HG02571 (cell line): ENCODE measurements around the gene TMEM9.
"Not testable (repeated sequence)": the region's sequence is repeated elsewhere in the genome, so short reads cannot be mapped to it uniquely, and the experiment has no call there.

Experiments
- ATAC-seq: cut with Tn5 transposase; IDR thresholded peaks from one replicate; pipeline ENCODE4 v1.9.1; 2021; ENCODE audit warnings: mild to moderate bottlenecking, moderate library complexity; ENCODE audit not compliant: unreplicated experiment

The TMEM9 gene

GRCh38 chr1:201175820-201176500 is 21.7 kb upstream of the TMEM9 start:
- no peak for ATAC-seq

GRCh38 chr1:201173736-201174135 is 19.5 kb upstream of the TMEM9 start:
- ATAC-seq, result no peak

DNA sequence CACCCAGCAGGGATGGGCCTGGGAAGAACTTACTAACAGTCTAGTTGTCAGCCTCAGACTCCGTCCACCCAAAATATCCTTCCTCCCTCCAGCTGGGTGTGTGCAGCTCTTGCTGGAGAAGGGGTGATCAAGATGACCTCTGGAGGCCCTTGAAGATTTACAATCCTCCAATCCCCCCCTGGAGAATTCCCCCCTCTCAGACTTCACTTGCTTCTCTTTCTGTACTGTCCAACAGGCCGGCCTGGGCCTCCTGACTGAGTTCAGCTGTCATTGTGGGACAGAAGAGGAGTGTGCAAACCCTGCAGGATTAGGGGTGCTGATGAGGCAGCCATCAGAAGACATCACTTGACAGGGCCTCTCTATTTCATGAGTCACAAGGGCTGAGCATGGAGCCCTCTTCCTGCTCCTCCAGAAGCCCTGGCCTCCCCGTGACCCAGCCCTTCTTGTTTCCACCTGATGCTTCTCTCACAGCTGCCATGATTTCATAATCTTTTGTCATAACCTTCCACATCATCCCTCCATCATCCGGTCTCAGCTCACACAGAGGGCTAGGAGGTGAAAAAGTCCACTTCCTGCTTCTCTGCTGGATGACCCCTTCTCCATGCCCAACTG is 18.8 kb upstream of the TMEM9 start:
- no peak for ATAC-seq

DNA sequence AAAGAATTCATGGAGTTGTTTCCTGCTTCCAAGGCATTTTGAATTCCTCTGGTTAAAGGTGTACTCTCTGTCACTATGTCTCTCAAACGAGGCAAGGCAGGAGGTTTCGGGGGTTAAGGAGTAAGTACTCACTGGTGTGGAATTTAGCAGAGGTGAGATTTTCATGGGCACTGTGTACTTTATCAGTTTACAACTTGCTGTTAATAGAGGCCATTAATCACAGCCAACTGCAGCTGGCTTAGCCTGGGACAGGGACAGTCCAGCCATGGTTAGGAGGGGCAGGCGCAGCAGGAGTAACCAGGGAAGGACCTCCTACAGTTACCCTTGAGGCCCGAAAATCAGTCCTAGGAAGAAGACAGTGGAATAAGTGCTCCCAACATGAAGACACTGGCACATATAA is 18.1 kb upstream of the TMEM9 start:
- no peak for ATAC-seq

DNA sequence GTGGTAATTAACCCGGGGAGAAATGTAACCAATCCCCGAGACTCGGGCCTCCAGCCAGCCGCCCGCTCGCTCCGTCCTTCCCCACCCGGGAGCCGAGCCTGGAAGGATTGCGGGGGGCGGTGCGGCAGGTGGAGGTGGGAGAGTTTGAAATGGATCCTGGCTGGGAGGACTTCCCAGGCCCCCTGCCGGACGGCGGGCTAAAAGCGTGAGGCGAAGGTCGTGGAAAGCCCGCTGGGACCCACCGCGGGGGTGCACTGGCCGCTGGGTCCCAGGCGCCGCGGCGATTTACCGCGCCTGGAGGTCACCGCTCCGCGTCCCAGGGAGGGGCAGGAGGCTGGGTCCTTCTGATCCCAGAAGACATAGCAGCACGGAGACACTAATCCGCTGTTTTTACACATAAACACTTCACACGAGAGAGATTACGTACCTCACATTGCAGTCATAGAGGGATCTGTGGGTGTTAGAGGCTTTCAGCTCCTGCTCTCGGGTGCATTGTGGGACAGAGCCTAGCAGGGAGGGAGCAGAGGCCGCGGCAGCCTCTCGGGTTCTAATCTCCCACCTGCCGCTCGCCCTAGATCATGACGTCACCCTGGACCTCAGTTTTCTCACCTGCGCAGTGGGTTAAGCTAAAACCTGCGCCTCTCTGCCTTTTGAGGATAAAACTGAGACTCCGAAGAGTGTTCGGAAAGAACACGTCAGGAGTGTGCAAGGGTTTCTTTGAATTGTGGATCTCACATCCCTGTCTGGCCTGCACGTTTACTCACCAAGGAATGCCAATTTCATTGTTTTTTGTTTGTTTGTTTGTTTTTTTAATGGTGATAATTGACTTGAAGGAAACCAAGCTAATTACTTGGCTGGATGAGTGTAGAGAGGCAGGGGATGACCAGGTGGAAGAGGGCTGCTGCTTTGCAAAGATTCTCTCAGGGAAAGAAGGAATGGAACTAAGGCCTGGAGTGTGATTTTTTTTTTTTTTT is 17.1 kb upstream of the TMEM9 start:
- ATAC-seq, result peak; percentile 45

GRCh38 chr1:201170533-201171062 is 16.3 kb upstream of the TMEM9 start:
- peak; percentile 96 for ATAC-seq

GRCh38 chr1:201169971-201170532 is 15.8 kb upstream of the TMEM9 start:
- ATAC-seq, result no peak

DNA sequence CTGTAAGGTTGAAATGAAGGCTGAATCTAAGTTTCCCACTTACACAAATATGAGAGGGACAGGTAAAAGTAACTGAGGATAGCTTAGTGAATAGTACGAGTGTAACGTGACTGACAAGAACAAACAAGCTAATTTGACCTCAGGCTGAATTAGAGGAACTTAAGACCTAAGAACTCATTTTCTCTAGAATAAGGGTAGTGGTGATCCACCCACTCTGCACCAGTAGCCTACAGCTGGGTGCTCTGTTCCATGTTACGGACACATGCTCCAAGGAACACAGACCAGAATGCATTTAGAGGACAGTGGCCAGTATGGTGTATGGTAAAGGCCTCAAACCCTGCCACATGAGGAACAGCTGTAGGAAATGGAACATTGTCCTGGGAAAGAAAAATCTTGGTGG is 14.9 kb upstream of the TMEM9 start:
- no peak for ATAC-seq

DNA sequence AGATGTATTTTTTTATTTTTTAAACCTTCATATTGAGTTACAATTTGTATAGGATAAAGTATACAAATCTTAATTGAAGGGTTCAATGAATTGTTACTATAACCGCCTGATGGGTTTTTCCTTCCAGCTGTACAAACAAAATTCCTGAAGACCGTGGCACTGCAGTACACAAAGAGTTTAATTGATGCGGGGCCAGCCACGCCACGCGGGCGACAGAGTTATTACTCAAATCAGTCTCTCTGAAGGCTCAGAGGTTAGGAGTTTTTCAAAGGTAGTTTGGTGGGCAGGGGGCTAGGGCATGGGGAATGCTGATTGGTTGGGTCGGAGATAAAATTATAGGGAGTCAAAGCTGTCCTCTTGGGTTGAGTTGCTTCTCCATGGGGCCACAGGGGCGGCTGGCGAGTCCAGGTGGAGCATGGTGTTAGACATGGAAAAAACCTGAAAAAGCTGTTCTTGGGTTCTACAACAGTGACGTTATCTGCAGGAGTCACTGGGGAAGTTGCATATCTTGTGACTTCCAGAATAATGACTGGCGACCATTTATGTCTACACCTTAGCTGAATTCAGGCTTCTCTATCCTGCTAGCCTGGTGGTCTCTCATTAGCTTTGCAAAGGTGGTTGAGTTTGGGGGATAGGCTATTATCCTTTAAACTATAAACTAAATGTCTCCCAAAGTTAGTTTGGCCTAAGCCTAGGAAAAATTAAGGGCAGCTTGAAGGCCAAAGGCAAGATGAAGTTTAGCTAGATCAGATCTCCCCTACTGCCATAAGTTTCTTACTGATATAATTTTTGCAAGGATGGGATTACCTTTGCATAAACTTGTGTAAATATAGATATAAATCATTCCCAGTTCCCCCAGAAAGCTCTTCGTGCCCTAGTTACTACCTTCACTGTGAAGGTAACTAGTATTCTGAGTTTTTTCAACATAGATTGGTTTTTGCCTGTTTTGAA is 13.0 kb upstream of the TMEM9 start:
- ATAC-seq, result no peak

GRCh38 chr1:201164645-201165044 is 10.4 kb upstream of the TMEM9 start:
- no peak for ATAC-seq

GRCh38 chr1:201163707-201164106 is 9.4 kb upstream of the TMEM9 start:
- no peak for ATAC-seq

- not testable (repeated sequence) for ATAC-seq
These were observed 8.8 kb upstream of the TMEM9 start for GRCh38 chr1:201163036-201163435.

DNA sequence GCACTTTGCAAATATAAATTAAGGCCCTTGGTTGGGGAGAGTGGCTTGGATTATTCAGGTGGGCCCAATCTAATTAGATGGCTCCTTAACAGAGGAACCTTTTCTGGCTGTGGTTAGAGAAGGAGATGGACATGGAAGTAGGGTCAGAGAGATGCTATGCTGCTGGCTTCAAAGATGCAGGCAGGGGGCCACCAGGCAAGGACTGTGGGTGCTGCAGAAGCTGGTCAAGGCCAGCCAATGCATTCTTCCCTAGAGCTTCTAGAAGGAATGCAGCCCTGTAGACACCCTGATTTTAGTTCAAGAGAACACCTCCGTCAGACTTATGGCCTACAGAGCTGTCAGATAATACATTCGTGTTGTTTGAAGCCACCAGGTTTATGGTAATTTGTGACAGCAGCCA is 3.7 kb upstream of the TMEM9 start:
- ATAC-seq, result no peak

DNA sequence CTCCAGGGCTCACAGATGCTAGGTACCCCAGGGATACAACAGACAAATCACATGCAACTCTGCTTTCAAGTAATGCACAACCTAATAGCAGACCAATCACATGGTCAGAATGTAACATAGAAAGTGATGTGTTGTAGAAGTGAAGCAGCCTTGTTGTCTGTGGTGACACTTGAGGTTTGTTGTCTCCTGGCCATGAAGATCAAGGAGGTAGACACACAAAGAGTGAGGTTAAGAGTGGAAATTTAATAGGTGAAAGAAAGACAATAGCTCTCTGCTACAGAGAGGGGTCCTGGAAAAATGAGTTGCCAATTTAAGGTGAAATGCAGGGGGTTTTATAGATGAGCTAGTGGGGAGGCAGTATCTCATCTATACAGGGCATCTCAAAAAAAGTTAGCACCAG is 2.5 kb upstream of the TMEM9 start:
- ATAC-seq, result no peak

DNA sequence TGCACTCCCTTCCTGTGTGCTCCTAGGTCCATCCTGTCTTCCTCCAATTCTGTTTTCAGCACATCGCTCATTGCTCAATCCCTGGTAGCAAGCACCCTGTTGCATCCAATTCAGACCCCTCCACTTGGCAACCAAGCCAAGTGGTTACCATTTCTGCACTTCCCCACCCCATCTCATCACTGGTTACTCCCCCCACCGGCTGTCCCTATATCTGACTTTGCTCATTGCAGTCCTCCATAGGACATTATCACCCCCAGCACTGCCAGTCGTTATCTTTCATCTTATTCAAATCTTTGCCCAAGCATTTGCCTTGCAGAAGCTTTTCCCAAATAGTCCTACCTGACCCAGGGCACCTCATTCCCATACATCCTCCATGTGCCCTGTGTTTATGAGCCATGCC is 2.1 kb upstream of the TMEM9 start:
- ATAC-seq, result no peak

GRCh38 chr1:201155354-201155753 is 1.1 kb upstream of the TMEM9 start:
- no peak for ATAC-seq

DNA sequence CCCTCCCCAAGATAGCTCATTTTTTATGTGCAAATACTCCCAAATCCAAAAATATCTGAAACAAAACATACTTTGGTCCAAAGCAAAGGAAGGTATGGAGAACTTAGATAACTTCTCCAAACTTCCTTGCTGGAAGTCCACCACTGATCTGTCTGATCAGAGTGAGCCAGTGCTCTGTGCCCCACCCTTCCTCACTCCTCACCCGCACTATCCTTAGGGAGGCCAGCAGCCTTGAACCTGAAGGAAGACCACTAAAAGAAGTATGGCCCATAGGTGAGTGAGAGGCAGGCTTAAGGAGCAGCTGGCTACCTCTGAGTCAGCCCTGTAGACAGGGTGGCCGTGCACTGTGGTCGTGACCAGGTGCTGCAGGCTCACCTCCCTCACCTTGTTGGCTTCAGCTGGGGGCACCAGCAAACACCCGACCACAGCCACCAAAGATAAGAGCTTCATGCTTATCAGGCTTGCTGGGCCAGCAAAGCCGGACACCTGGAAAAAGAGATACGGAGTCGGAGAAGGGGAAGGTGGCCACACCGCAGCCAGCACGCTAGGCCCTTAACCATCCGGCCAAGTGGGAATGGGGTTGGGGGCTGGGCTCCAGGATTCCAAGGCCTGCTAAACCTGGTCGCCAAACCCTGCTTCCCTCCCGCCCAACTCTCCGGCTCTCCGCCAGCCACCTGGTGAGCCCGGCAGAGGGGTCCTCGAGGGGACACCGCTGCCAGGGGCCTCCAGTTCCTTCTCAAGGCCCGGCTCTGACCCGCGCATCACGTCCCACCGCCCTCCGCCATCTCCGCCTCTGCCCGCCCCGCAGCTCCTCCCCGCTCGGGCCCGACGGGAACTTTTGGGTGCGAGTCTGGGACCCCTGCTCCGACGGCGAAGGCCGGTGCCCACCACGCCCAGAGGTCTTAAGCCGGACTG is 543 bp downstream of the TMEM9 start:
- peak; percentile 70 for ATAC-seq

- ATAC-seq, result no peak
These were observed 4.9 kb downstream of the TMEM9 start for GRCh38 chr1:201149400-201149799.
